GM19395 (cell line): Measurements from ENCODE around the gene TTBK1.

Source experiments
- ATAC-seq: cut with Tn5 transposase; IDR thresholded peaks from one replicate; pipeline ENCODE4 v1.9.1; 2021; ENCODE audit warnings: mild to moderate bottlenecking, moderate library complexity; ENCODE audit not compliant: unreplicated experiment

The TTBK1 gene

DNA sequence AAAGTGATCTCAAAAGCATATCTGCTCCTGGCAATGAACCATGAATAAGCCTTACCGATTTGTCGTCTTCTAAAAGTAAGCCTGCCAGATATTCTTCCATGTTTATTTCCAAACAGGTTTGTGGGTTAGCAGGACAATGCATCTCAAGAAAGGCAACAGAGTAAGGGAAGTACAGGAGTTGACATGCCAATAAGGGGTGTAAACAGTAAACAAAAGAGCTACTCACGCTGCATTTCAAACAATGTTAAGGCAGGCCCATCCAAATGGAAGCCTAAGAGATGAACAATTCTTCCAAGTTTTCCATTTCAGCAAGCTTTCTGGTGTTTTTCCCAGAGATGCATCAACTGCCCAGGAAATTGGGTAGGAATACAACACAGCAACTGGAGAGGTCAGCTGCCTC is 93.1 kb downstream of the TTBK1 start:
- ATAC-seq: no peak
